ENCODE measurements around the gene ANO5. TPM values are rescaled to one million over a fixed set of nuclear protein-coding genes. Genes with fewer than 3 reads are reported as not detected.

The ANO5 gene
- total and polyA plus RNA-seq, 2 of the 8 experiments (the other 6 are each of a cell fraction or from before 2014, with no cell fraction given) = 2.6 to 5.0 TPM

DNA sequence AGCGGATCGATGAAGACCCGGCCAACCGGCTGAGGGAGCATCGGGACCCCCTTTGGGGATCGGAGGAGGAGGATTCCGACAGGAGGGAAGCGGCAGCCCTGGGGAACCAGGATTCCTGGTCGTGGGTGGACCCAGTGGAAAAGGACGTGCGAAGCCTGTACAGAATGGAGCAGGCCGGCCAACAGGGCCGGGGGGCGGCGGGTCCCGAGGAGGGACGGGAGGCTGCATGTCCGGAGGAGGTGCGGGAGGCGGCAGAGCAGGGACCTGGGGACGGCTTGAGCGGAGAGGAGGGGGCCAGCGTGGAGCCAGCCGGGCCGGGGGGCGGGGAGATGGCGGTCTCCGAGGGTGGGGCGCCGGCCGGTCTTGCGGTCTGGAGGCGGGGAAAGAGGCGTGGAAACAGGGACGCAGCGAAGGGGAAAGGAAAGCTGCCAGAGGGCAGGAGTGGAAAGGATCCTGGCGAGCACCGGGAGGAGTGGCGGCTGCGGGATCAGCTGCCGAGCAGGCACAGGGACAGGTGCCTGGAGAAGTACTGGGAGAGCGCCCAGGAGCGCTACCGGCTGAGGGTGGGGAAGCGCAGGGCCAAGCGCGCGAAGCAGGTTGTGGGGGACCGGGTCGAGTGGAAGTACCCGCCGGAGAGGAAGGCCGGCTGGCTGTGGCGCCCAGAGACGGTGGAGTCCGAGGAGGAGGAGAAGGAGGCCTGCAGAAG lies at the start of gene ANO5 (continued):
- TF ChIP-seq SIN3A (conservative IDR thresholded peaks at IDR 0.05 in 1 of 2, IDR thresholded peaks at IDR 0.05 in 1 of 2; ENCODE audit: low read depth in 1 of 2, low read length in 2 of 2) = no peak
- TF ChIP-seq RNF2 (IDR thresholded peaks at IDR 0.05; ENCODE audit: borderline replicate concordance, low read depth, low read length, missing control alignments, poor library complexity, severe bottlenecking) = no peak
- no peak for TF ChIP-seq TEAD4 (IDR thresholded peaks at IDR 0.05; ENCODE audit: low read depth, low read length)
- TF ChIP-seq CHD2 (IDR thresholded peaks at IDR 0.05; ENCODE audit: low read length) = no peak
- TF ChIP-seq E2F6 (IDR thresholded peaks at IDR 0.05) = no peak; the same call in 1 of the 2 replicates
- TF ChIP-seq CBX5 (IDR thresholded peaks at IDR 0.05; ENCODE audit: low read depth, low read length) = no peak
- TF ChIP-seq RAD21 (IDR thresholded peaks at IDR 0.05 in 1 of 2, conservative IDR thresholded peaks at IDR 0.05 in 1 of 2; ENCODE audit: low read depth in 2 of 2, low read length in 2 of 2) = no peak
- no peak for TF ChIP-seq EGR1 (IDR thresholded peaks at IDR 0.05; ENCODE audit: borderline replicate concordance, low read depth, low read length)
- 0 out of 2 replicates have a peak, but pooled peaks have one; percentile 0 for TF ChIP-seq MAX (IDR thresholded peaks at IDR 0.05)
- no peak for TF ChIP-seq KDM5A (IDR thresholded peaks at IDR 0.05; ENCODE audit: low read length)
- no peak for TF ChIP-seq POLR2A (IDR thresholded peaks at IDR 0.05; ENCODE audit: control extremely low read depth in 1 of 2, low read depth in 2 of 2, low read length in 2 of 2)
- no peak for TF ChIP-seq TCF12 (IDR thresholded peaks at IDR 0.05; ENCODE audit: low read depth, low read length)
- no peak for TF ChIP-seq BRCA1 (IDR thresholded peaks at IDR 0.05; ENCODE audit: low read depth, low read length)
- TF ChIP-seq RBBP5 (IDR thresholded peaks at IDR 0.05; ENCODE audit: borderline replicate concordance, low read depth, low read length) = peak; percentile 81; the same call in 1 of the 2 replicates
- TF ChIP-seq ZNF274 (IDR thresholded peaks at IDR 0.05; ENCODE audit: borderline replicate concordance, extremely low read depth, low read length) = no peak
- TF ChIP-seq SRF (IDR thresholded peaks at IDR 0.05; ENCODE audit: low read depth, low read length) = no peak
- peak; percentile 47; the same call in 1 of the 2 replicates for TF ChIP-seq PHF8 (conservative IDR thresholded peaks at IDR 0.05; ENCODE audit: low read depth, low read length)
- TF ChIP-seq CTCF (IDR thresholded peaks at IDR 0.05; ENCODE audit: control extremely low read depth in 1 of 3, insufficient read depth in 1 of 3, low read depth in 1 of 3, low read length in 3 of 3) = no peak

Measured in H1 (cell line).